KOPT-K1 (cell line): ENCODE measurements around the gene ENTR1.

Experiments used
- H3K27ac ChIP-seq: fragments of 200-600 bp; sonication (generic); 2 replicates; pipeline ENCODE4 v1.5.1; 2016; ENCODE audit warnings: antibody characterized with exemption, mild to moderate bottlenecking, low read depth, low read length; ENCODE audit not compliant: poor library complexity, severe bottlenecking
- H3K36me3 ChIP-seq: fragments of 200-600 bp; sonication (generic); 2 replicates; pipeline ENCODE4 v1.5.1; 2017; ENCODE audit warnings: antibody characterized with exemption, mild to moderate bottlenecking, low read length, moderate library complexity; ENCODE audit not compliant: insufficient read depth
- H3K9me3 ChIP-seq: fragments of 200-600 bp; sonication (generic); 2 replicates; pipeline ENCODE4 v1.5.1; 2017; ENCODE audit warnings: antibody characterized with exemption, low read length, mild to moderate bottlenecking; ENCODE audit not compliant: insufficient read depth, poor library complexity, severe bottlenecking

ENTR1 gene

GRCh38 chr9:136443087-136443486, 32.7 kb upstream of the ENTR1 start:
- H3K36me3 ChIP-seq, result peaks cover 83% of the 10 kb centered on the region
- no peaks in the 10 kb centered on the region for H3K9me3 ChIP-seq
- H3K27ac ChIP-seq, result no peak overlapping the region

GRCh38 chr9:136442265-136442664, 31.9 kb upstream of the ENTR1 start:
- Histone ChIP-seq H3K36me3 (peaks cover 79% of the 10 kb centered on the region), H3K9me3 (no peaks in the 10 kb centered on the region), H3K27ac (no peak overlapping the region)

DNA sequence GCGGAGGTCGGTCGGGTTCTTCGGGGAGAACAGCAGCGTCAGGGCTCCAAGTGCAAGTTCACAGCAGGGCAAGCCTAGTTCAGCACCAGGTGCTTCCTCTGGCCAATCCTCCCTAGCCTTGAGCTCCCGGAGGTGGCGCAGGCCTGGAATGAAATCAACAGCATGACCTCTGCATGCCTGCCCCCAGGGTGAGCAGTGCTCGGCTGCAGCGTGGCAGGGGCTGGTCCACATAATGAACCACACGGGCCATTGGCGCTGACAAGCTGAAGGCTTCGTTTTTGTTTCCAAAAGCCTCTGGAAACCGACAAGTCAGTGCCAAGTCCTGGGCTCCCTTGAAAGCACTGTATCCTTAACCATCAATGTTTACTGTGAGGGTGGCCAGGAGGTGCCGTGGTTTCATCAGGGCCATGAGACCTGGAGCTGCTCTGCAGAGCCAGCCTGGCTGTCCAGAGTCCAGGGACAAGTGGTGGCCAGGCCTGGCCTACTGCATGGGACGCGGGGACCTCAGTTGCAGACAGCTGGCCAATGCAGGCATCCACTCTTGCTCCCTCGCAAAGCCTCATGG, 31.3 kb upstream of the ENTR1 start:
- Histone ChIP-seq H3K9me3 (no peaks in the 10 kb centered on the region), H3K27ac (no peak overlapping the region), H3K36me3 (peaks cover 79% of the 10 kb centered on the region)

DNA sequence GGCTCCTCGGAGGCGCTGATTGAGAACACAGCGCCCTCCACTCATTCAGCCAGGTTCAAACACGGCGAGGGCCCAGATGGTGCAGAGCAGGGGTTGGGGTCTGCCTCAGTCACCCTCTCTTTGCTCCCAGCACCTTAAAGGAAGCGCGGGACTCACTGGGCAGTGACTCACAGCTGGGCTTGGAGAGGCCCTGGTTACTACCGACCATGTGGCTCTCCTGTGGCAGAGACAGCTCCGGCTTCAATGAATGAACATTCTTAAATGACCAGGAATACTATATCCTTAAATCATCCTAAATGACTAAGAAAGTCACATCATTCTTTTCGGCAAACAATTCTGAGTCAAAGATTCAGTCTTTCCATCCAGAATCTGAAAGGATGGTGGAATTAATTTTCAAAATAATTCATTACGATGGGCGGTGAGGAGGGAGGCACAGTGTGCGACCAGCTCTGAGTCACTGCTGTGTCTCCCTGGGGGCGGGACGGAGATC, 30.8 kb upstream of the ENTR1 start:
- no peak overlapping the region for H3K27ac ChIP-seq

DNA sequence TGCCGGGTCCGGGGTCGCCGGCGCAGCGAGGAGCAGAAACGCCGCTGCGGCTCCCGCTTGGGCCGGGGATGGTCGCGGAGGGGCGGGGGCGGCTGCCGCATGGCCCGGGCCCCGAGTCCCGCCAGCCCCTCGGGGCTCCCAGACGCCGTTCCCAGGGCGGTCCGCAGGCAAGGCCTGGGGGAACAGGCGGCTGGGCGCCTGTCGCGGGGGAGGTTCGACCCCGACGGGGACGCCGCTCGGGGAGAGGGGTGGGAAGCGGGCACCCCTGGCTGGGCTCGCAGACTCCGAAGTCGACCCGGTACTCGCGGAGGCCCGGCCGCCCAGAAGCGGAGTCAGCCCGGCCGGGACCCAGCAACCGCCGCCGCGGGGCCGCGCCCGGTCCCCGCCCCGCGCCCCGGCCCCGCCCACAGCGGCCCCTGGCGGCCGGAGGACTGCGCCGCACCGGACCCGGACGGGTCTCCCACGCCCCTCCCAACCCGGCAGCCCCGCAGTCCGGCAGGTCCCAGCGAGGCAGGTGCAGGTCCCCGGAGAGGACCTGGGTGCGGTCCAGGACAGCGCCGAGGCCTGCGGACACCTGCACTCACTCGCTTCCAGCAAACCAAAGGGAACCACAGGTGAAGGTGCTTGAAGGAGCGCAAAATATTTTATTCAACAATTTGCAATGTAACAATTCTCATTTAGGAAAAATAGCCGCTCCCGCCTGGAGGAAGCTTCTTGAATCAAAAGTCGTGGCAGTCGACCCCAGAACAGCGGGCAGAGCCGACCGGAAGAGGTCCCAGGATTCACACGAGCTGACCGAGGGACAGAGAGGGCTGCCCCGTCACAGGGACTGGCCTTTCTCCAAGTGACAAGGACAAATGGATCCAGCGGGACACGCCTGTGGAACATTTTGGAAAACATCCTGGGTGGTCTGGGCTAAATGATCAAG, 29.3 kb upstream of the ENTR1 start, which contains the start of gene INPP5E:
TSS of gene INPP5E (minus strand) at position 365 of the 928 bp plus-strand sequence. CDS start 426 bp downstream, outside the sequence.
- no peaks in the 10 kb centered on the region for H3K9me3 ChIP-seq
- peaks cover 62% of the 10 kb centered on the region for H3K36me3 ChIP-seq
- H3K27ac ChIP-seq, result peak within 1 kb of the TSS; percentile 74

More for the DNA sequence above, 30.8 kb upstream of the ENTR1 start:
- Histone ChIP-seq H3K9me3 (no peaks in the 10 kb centered on the region), H3K36me3 (peaks cover 77% of the 10 kb centered on the region)

- Histone ChIP-seq H3K9me3 (no peaks in the 10 kb centered on the region), H3K27ac (peak overlapping the region; percentile 74), H3K36me3 (peaks cover 53% of the 10 kb centered on the region)
Measured at GRCh38 chr9:136438548-136439480, 28.4 kb upstream of the ENTR1 start.

DNA sequence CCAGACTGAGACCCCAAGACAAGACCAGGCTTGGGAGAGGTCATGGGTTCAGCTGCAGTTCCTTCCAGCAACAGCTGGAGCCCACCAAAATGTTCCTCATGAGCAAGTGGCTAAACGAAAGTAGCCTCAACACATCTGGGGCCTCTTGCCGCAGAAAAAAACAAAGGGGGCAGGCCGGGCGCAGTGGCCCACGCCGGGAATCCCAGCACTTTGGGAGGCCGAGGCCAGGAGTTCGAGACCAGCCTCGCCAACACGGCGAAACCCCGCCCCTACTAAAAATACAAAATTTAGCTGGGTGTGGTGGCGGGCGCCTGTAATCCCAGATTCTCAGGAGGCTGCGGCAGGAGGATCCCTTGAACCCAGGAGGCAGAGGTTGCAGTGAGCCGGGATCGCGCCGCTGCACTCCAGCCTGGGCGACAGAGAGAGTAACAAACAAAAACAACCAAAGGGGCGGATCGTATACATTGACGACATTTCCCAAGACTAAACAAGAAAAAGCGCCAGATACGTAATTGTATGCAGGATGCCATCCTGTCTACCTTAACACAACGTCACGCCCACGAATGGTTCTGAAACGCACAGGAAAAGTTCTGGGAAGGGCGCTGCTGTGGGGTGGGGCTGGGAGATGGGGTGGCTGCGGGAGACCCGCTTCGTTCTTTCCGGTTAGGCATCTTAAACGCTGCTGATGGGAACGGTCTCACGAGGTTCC, 27.6 kb upstream of the ENTR1 start:
- Histone ChIP-seq H3K36me3 (peaks cover 45% of the 10 kb centered on the region), H3K9me3 (no peaks in the 10 kb centered on the region), H3K27ac (peak overlapping the region; percentile 74)

- Histone ChIP-seq H3K9me3 (no peaks in the 10 kb centered on the region), H3K27ac (peak overlapping the region; percentile 5), H3K36me3 (peaks cover 43% of the 10 kb centered on the region)
Measured at GRCh38 chr9:136437430-136437829, 27.0 kb upstream of the ENTR1 start.

DNA sequence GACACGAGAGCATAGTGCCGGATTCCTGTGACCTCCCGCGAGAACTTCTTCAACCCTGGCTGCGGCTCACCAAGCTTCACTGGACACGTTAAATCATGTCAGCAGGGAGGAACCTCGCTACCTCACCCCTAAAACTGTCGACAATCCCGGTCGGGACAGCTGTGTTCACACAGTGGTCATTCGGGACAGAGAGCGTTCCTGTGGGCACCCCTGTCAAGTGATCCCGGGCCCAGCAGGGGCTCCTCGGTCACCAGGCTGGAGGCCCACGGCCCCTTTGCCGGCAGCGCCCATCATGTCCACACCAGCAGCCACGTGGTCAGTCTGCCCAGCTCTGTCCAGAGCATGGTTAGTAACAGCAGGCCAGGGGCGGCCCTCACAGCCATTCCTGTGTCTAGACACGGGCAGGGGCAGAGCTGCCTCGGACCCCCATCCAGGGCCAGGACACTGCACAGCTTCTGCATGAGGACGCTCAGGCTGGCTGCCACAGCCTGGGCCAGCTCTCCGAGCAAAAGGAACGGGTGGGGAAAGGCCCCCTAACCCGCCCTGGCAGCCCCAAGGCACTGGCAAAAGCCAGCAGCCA, 25.7 kb upstream of the ENTR1 start:
- Histone ChIP-seq H3K36me3 (peaks cover 38% of the 10 kb centered on the region), H3K27ac (no peak overlapping the region), H3K9me3 (no peaks in the 10 kb centered on the region)

- H3K9me3 ChIP-seq, result no peaks in the 10 kb centered on the region
- peaks cover 36% of the 10 kb centered on the region for H3K36me3 ChIP-seq
Measured at GRCh38 chr9:136434580-136435169, 24.3 kb upstream of the ENTR1 start.

GRCh38 chr9:136433849-136434579, 23.6 kb upstream of the ENTR1 start:
- peaks cover 43% of the 10 kb centered on the region for H3K36me3 ChIP-seq
- no peak overlapping the region for H3K27ac ChIP-seq
- no peaks in the 10 kb centered on the region for H3K9me3 ChIP-seq

More at GRCh38 chr9:136434580-136435169, 24.3 kb upstream of the ENTR1 start:
- no peak overlapping the region for H3K27ac ChIP-seq

DNA sequence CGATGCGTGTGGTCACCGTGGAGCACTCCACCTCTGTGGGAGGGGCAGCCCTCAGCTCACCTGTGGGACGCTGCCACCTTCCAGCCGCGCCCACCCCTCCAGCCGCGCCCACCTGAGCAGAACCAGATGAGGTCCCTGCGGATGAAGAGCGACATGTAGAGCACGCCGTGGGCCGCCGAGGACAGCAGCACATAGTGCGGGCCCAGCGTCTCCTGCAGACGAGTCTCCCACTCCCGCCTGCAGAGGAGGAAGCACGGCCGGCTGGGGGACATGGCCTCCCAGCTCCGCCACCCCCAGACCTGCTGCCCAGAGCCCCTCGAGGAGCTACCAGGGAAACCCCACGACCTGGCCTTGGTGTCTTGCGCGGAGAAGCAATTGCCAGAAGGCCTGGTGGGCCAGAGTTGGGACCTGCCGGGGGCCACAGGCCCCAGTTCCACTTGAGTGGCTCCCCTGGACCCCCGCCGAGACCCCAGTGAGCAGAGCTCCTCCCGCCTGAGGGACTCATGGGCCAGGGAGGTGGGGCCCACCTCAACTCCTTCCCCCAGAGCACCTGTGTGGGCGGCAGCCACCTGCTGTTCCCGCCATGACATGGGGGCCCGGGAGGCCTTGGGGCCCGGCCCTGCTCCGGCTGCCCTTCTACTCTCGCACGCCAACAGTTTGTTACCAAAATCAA, 22.8 kb upstream of the ENTR1 start:
- H3K9me3 ChIP-seq, result no peaks in the 10 kb centered on the region
- H3K27ac ChIP-seq, result no peak overlapping the region
- peaks cover 48% of the 10 kb centered on the region for H3K36me3 ChIP-seq

GRCh38 chr9:136432591-136432990, 22.2 kb upstream of the ENTR1 start:
- H3K9me3 ChIP-seq, result no peaks in the 10 kb centered on the region
- no peak overlapping the region for H3K27ac ChIP-seq
- H3K36me3 ChIP-seq, result peaks cover 46% of the 10 kb centered on the region
